Neutrophil (primary cell): Measurements from ENCODE around the gene CA10.

Experiments used
- H3K27ac ChIP-seq: fragments of 200-600 bp; sonication (generic); 2 replicates; pipeline ENCODE4 v1.5.1; 2016; ENCODE audit warnings: mild to moderate bottlenecking, moderate library complexity
- H3K27me3 ChIP-seq: fragments of 200-600 bp; sonication (generic); 2 replicates; pipeline ENCODE4 v1.6.0; 2016; ENCODE audit warnings: mild to moderate bottlenecking
- H3K36me3 ChIP-seq: fragments of 200-600 bp; sonication (generic); 2 replicates; pipeline ENCODE4 v1.5.1; 2017
- H3K4me1 ChIP-seq, 2 experiments: fragments of 200-600 bp in 1 of 2; sonication (generic) in 1 of 2; 1 replicate in 1 of 2; 2 replicates in 1 of 2; pipeline versions ENCODE4 v1.5.1 to v1.6.1; 2013 to 2016; ENCODE audit warnings: low read depth in 1 of 2, low read length in 1 of 2, mild to moderate bottlenecking in 1 of 2, moderate library complexity in 1 of 2; ENCODE audit not compliant: control insufficient read depth in 1 of 2, insufficient read depth in 1 of 2
- H3K4me3 ChIP-seq, 2 experiments: fragments of 200-600 bp in 1 of 2; sonication (generic) in 1 of 2; 1 replicate in 1 of 2; 2 replicates in 1 of 2; pipeline ENCODE4 v1.5.1; 2013 to 2016; ENCODE audit warnings: low read depth in 1 of 2, low read length in 1 of 2, mild to moderate bottlenecking in 1 of 2, moderate library complexity in 1 of 2
- H3K9me3 ChIP-seq: fragments of 200-600 bp; sonication (generic); 2 replicates; pipeline ENCODE4 v1.5.1; 2016
- TF ChIP-seq, protein P1 (sequence below): fragments of 200-600 bp; sonication (generic); IDR thresholded peaks from 2 replicates; pipeline ENCODE4 v1.5.1; 2016; ENCODE audit warnings: antibody characterized with exemption

CA10 gene

GRCh38 chr17:51734976-51735375 lies 423.5 kb downstream of the CA10 start:
- Histone ChIP-seq H3K4me1 (no peaks in the 10 kb centered on the region), H3K27ac (no peak overlapping the region), H3K27me3 (peaks cover 9% of the 10 kb centered on the region), H3K9me3 (no peaks in the 10 kb centered on the region), H3K36me3 (no peaks in the 10 kb centered on the region), H3K4me3 (no peak overlapping the region)
- TF ChIP-seq, protein P1, sequence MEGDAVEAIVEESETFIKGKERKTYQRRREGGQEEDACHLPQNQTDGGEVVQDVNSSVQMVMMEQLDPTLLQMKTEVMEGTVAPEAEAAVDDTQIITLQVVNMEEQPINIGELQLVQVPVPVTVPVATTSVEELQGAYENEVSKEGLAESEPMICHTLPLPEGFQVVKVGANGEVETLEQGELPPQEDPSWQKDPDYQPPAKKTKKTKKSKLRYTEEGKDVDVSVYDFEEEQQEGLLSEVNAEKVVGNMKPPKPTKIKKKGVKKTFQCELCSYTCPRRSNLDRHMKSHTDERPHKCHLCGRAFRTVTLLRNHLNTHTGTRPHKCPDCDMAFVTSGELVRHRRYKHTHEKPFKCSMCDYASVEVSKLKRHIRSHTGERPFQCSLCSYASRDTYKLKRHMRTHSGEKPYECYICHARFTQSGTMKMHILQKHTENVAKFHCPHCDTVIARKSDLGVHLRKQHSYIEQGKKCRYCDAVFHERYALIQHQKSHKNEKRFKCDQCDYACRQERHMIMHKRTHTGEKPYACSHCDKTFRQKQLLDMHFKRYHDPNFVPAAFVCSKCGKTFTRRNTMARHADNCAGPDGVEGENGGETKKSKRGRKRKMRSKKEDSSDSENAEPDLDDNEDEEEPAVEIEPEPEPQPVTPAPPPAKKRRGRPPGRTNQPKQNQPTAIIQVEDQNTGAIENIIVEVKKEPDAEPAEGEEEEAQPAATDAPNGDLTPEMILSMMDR = no peak

DNA sequence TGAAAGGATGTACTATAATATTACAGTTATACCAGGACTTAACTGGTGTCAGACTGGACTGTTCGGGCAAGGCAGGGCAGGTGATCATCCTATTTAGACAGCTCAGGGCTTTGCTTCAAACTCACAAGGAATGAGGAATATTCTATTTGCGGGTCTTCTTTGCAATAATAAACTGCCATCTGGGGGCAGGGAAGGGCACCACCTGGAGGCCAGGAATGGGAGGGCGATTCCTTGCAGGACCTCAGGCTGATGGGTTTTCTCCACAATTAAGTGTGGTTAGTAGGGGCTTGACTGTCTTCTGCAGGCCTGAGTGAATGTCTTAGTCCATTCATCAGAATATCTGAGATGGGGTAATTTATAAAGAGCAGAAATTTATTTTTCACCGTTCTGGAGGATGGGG lies 424.1 kb downstream of the CA10 start:
- no peaks in the 10 kb centered on the region for H3K36me3 ChIP-seq
- H3K4me1 ChIP-seq = no peaks in the 10 kb centered on the region
- no peaks in the 10 kb centered on the region for H3K9me3 ChIP-seq
- H3K27ac ChIP-seq = no peak overlapping the region
- peaks cover 9% of the 10 kb centered on the region for H3K27me3 ChIP-seq
- TF ChIP-seq, protein P1 = no peak
- no peak overlapping the region for H3K4me3 ChIP-seq

DNA sequence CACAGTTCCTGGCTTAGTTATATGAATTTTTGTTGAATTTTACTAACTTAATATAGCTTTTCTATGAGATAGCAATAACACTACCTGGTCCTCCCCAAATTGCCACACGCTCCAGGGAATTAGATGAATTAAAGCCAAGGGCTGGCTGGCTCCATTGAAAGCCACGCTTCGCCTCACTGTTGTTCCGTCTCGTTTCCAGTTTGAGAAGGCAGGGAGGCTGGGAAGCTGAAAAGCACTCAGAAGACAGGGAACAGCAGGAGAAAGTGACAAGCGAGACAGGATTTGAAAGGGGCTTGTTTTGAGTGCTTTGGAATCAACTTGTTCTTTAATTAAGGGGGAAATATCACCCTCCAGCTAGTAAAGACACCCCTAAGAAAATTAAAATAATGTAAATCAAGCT lies 425.3 kb downstream of the CA10 start:
- TF ChIP-seq, protein P1 = no peak
- no peaks in the 10 kb centered on the region for H3K36me3 ChIP-seq
- H3K27ac ChIP-seq = no peak overlapping the region
- H3K27me3 ChIP-seq = peaks cover 9% of the 10 kb centered on the region
- H3K9me3 ChIP-seq = no peaks in the 10 kb centered on the region
- no peaks in the 10 kb centered on the region for H3K4me1 ChIP-seq
- no peak overlapping the region for H3K4me3 ChIP-seq

- no peaks in the 10 kb centered on the region for H3K4me1 ChIP-seq
- no peak overlapping the region for H3K27ac ChIP-seq
- H3K36me3 ChIP-seq = no peaks in the 10 kb centered on the region
- H3K9me3 ChIP-seq = no peaks in the 10 kb centered on the region
- no peak overlapping the region for H3K4me3 ChIP-seq
- H3K27me3 ChIP-seq = peaks cover 9% of the 10 kb centered on the region
- TF ChIP-seq, protein P1 = no peak
These were observed 426.4 kb downstream of the CA10 start for GRCh38 chr17:51731941-51732722.

DNA sequence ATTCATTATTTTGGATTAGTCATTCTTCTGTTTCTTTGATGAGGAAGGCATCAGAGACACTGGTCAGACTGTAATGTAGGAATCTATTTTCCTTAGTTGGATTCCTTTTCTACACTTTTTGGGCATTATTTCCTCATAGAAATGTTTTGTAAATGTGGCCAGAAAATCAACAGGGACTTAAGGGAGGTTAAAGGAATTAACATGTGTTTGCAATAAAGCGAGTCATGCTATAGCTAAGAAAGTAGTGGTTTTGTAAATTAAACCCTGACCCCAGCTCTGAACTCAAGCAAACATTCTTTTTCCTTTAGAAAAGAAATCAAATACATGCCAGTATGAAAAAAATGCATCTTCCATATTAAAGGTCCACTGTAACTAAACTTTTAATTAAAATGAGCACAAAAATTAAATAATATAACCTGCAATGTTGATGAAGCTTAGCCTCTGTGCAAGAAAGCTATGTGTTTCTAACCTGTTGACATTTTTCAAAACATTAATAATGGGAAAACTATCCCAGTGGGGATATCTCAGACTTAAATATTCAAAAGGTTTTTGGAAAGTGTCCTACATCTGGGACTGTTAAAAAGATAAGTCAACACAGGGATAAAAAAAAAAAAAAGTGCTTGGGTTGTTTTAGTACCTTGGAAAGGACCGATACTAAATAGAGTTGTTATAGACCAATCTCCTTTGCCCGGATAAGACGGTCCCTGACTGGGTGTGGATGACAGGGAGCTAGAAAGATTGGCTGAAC lies 428.0 kb downstream of the CA10 start:
- H3K4me3 ChIP-seq = no peak overlapping the region
- no peaks in the 10 kb centered on the region for H3K4me1 ChIP-seq
- H3K27me3 ChIP-seq = peaks cover 9% of the 10 kb centered on the region
- no peak overlapping the region for H3K27ac ChIP-seq
- TF ChIP-seq, protein P1 = no peak
- H3K9me3 ChIP-seq = no peaks in the 10 kb centered on the region
- H3K36me3 ChIP-seq = no peaks in the 10 kb centered on the region
